NCI-H2171 treated with DMSO at 0.1 percent for 48 hours (cell line): ENCODE measurements around the gene PEX16.
"Not testable (repeated sequence)": the region's sequence is repeated elsewhere in the genome, so short reads cannot be mapped to it uniquely, and the experiment has no call there.

Source experiments
- DNase-seq: peaks from one replicate; lab custom pipeline; 2025; lab: John Stamatoyannopoulos, UW

PEX16 gene

DNA sequence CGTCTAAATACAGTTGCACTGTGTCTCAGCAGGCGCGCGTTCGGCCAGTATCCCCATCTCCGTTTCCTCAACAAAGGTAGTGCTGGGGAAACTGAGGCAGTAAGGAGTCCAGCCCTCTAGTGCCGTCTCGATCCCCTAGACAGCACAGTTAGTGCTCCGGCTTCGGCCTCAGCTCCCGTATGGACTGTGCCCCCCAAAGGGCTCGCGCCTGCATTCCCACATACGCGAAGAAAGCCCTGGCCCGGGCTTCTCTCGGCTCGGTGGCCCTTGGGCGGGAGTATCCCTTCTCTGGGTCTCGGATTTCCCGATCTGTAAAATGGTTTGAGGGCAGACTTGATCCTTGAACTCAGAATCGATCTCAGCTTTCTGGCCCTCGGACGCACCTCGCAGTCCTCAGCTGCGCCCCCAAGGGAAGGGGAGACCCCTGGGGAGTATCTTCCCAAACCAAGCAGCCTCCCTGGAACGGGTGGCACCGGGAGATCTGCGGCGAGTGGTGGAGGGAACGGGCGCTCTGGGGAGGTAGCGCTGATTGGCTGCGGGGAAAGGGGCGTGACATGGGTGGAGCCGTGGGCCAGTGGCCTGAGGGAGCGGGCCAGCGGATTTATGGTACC is 759 bp upstream of the PEX16 start:
- DNase-seq: peak; percentile 77

GRCh38 chr11:45917286-45917622 is 423 bp downstream of the PEX16 start:
- DNase-seq: no peak

- DNase-seq: no peak
These were observed 2.2 kb downstream of the PEX16 start for GRCh38 chr11:45915446-45915845.

- DNase-seq: no peak
These were observed 3.6 kb downstream of the PEX16 start for GRCh38 chr11:45913942-45914635.

DNA sequence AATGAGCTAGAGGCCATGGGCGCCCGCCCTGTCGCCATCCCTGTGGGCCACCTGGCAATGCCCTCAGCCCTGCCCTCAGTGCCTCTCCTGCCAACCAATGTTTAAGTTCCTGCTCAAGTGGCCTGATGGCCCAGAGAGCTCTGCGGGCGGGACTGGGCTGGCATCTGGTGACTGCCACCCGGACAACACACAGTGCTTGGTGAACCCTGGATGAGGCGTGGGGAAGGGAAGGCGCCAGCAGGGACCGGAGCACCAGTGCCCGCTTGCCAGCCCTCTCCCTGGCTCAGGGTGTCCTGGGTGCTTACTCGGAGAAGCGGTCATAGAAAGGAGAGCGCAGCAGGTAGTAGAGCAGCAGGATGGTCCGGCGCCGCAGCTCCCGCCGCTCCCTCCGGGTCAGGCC is 4.2 kb downstream of the PEX16 start:
- DNase-seq: no peak

DNA sequence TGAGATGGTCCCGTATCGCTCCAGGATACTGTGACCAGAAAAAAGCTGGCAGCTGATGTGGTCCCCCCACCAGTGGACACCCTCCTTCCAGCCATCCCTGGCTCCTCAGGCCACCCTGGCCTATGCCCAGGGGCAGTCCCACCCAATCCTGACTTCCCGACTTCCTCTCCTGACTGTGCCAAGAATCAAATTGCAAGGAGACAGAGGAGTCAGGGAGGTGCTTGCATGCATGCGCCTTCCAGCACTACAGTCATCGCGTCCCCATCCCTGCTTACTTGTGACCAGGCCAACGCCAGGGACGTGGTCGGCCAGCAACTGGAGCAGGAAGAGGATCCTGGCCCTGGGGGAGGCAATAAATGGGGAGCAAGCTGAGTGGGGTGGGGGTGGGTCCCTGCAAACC is 7.1 kb downstream of the PEX16 start:
- no peak for DNase-seq

DNA sequence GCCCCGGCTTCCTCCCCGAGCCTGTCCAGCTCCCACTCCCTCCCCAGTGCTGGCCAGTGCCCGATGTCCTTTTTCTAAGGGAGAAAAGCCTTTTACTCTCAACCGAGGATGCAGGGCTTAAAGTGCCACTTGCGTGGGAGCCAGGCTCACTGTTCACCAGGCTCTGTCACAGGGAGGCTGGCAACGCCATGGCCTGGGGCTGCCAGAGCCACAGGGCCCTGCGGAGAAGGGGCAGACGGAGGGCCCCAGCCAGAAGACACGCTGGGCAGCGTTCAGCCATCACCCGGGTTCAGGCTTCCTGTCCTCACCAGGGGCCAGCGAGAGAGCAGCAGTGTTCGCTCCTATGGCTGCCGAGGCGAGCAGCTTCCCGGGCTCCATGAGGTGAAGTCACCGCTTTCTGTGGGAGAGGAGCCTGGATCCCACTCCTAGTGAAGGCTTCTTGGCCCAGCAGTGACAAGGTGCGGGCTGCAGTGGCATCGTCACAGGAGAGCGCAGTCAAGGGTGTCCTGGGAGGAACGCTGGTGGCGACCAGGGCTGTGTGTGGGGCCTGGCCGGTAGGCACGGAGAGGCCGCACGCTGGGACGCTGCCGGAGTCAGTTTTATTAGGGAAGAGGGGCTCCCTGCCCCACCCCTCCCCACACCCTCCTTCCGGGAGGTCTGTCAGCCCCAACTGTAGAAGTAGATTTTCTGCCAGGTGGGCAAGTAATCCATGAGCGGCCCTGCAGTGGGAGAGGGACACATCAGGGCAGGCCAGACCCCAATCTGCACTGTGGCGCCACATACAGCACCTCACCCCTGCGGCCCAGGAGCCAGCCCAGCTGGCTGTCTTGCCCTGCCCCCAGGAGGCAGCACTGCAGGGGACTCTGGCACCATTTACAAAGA is 7.8 kb downstream of the PEX16 start:
- DNase-seq: no peak

GRCh38 chr11:45907911-45908370 is 9.7 kb downstream of the PEX16 start:
- DNase-seq: no peak

- no peak for DNase-seq
These were observed 10.6 kb downstream of the PEX16 start, which contains the start of gene FREY1 for GRCh38 chr11:45906965-45907611. Gene FREY1, minus strand, starts transcription at chr11:45907271. Its CDS starts 26 bp downstream, at chr11:45907245.

DNA sequence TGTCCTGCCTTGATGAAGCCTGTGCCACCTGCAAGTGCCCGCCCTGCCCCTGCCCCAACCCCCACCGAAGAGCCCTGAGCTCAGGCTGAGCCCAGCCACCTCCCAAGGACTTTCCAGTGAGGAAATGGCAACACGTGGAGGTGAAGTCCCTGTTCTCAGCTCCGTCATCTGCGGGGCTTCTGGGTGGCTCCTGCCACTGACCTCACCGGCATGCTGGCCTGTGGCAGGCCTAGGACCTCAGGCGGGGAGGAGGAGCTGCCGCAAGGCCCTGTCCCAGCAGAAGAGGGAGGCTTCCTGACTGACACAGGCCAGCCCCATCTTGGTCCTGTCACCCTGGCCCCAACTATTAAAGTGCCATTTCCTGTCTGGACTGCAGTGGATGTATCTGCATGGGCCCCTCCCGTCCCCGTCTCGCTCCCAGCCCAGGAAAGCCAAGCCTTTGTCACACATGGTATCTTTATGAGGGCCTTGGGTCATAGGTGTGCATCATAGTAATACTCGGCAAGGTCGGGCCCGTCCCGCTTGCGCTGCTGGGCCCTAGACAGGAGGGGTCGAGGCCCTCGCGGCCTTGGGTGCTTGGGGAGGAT is 11.5 kb downstream of the PEX16 start:
- DNase-seq: no peak

DNA sequence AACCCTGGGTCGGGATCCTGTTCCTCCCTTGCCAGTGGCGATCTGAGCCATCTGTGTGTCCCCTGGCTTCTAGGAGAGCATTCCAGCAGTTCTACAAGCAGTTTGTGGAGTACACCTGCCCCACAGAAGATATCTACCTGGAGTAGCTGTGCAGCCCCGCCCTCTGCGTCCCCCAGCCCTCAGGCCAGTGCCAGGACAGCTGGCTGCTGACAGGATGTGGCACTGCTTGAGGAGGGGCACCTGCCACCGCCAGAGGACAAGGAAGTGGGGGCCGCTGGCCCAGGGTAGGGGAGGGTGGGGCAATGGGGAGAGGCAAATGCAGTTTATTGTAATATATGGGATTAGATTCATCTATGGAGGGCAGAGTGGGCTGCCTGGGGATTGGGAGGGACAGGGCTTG is 12.1 kb downstream of the PEX16 start:
- not testable (repeated sequence) for DNase-seq

DNA sequence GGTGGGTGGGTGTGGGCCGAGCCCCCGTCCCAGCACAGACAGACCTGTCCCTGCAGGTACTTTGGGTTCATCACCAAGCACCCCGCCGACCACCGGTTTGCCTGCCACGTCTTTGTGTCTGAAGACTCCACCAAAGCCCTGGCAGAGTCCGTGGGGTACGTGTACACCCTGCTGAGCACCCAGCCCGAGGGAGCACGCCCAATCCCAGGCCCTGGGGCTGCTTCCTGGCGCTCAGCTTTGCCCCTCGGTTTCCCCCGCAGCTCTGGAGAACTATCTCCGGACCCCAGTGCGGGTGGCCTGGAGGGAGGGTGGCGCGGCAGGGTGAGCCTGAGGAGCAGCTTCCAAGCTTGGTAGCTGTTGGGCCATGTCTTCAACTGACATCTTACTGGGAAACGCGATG is 12.6 kb downstream of the PEX16 start:
- no peak for DNase-seq

- no peak for DNase-seq
These were observed 13.3 kb downstream of the PEX16 start for GRCh38 chr11:45904309-45904915.

DNA sequence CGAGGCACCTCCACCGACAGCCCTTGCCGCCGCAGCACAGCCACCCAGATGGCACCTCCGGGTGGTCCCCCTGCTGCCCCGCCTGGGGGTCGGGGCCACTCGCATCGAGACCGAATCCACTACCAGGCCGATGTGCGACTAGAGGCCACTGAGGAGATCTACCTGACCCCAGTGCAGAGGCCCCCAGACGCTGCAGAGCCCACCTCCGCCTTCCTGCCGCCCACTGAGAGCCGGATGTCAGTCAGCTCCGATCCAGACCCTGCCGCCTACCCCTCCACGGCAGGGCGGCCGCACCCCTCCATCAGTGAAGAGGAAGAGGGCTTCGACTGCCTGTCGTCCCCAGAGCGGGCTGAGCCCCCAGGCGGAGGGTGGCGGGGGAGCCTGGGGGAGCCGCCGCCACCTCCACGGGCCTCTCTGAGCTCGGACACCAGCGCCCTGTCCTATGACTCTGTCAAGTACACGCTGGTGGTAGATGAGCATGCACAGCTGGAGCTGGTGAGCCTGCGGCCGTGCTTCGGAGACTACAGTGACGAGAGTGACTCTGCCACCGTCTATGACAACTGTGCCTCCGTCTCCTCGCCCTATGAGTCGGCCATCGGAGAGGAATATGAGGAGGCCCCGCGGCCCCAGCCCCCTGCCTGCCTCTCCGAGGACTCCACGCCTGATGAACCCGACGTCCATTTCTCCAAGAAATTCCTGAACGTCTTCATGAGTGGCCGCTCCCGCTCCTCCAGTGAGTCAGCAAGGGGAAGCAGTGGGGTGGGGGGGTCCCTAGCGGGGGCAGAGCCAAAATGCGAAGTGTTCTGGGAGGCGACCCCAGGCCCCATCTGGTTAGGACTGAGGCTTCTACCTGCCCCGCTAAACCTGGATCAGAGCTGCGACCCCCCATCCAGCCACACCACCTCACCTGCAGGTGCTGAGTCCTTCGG is 15.0 kb downstream of the PEX16 start:
- DNase-seq: no peak

- no peak for DNase-seq
These were observed 16.1 kb downstream of the PEX16 start for GRCh38 chr11:45901626-45902025.

GRCh38 chr11:45900916-45901617 is 16.6 kb downstream of the PEX16 start:
- DNase-seq: no peak

DNA sequence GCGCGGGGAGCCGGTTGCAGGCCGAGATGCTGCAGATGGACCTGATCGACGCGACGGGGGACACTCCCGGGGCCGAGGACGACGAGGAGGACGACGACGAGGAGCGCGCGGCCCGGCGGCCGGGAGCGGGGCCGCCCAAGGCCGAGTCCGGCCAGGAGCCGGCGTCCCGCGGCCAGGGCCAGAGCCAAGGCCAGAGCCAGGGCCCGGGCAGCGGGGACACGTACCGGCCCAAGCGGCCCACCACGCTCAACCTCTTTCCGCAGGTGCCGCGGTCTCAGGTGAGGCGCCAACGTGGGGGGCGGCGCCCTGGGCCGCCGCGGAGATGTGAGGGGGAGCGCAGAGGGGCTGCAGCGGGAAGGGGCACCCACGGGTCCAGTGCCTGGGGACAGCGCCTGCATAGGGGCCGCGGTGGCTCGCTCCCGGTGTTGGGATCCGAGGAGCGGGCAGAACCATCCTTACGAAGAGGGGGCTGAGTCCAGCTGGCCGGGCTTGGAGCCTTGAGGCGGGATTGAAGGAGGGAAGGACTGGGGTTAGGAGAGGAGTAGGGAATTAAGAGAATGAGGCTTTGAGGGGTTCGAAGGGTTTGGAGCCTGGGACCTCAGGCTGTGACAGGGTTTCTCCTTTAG is 17.4 kb downstream of the PEX16 start:
- DNase-seq: not testable (repeated sequence)

DNA sequence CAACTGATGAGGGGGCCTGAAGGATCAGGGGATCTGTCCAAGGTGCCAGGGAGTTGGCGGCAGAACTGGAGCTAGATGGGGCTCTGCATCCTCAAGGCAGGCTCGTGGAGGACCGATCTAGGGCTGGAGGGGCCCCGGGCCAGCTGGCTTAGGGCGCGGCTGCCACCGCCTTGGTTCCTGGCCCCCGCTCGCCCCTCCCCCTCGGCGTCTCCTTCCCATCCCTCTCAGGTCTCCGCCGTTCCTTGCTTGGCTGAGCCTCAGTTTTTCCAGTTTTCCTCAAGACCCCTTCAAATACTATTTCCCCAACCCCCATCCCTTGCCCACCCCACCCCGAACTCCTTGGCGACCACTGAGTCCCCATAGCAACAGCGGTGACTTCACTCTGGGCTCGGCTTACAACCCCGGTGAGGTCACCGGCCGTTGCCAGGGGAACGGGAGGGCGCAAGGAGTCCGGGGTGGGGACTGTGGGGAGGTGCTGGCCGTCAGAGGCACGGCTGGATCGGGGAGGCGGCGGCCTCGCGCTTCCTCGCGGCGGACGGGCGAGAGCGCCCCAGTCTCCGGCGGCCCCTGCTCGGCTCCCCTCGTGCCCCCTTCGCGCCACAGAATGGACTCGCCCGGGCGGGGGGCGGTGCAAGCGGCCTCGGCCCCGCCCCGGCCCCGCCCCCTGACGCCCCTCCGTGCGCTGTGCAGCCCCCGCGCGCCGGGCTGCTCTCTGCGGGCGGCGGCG is 18.1 kb downstream of the PEX16 start:
- DNase-seq: peak; percentile 90

GRCh38 chr11:45899086-45899447 is 18.6 kb downstream of the PEX16 start:
- DNase-seq: no peak
